Natural killer cell (primary cell): ENCODE measurements around the gene ITGA1. TPM values are rescaled to one million over a fixed set of nuclear protein-coding genes. Genes with fewer than 3 reads are reported as not detected.

Experiments used
- ATAC-seq, 3 donors: fragments of 150-1000 bp in 2 of 3; fragments of 200-7000 bp in 1 of 3; cut with Tn5 transposase; 1 replicate in 1 of 3; 2 replicates in 2 of 3; pipeline ENCODE4 v1.10.0; 2021; ENCODE audit warnings: mild to moderate bottlenecking in 2 of 3, moderate library complexity in 2 of 3
- DNase-seq, 2 donors: peaks; one replicate each; pipeline versions ENCODE4 v3.0.0 to v3.0.0-alpha.2; 2013 to 2021; ENCODE audit warnings: mixed read lengths in 1 of 2
- H3K27ac ChIP-seq: one replicate; pipeline ENCODE4 v1.5.1; 2013; ENCODE audit warnings: mild to moderate bottlenecking, low read length
- H3K27me3 ChIP-seq: one replicate; pipeline ENCODE4 v1.6.1; 2013; ENCODE audit warnings: low read length; ENCODE audit not compliant: control insufficient read depth, insufficient read depth
- H3K36me3 ChIP-seq: one replicate; pipeline ENCODE4 v1.6.1; 2013; ENCODE audit warnings: low read length; ENCODE audit not compliant: control insufficient read depth, insufficient read depth
- H3K4me1 ChIP-seq: one replicate; pipeline ENCODE4 v1.6.1; 2013; ENCODE audit warnings: low read length; ENCODE audit not compliant: control insufficient read depth, insufficient read depth
- H3K4me3 ChIP-seq: one replicate; pipeline ENCODE4 v1.5.1; 2013; ENCODE audit warnings: low read length
- H3K9me3 ChIP-seq: one replicate; pipeline ENCODE4 v1.6.1; 2013; ENCODE audit warnings: low read length; ENCODE audit not compliant: control insufficient read depth, insufficient read depth
- H3K27ac Mint-ChIP-seq, 2 donors: one replicate each; pipeline ENCODE4 v1.8.0; 2022; ENCODE audit warnings: mild to moderate bottlenecking in 2 of 2, mixed read lengths in 2 of 2, moderate library complexity in 1 of 2
- H3K27me3 Mint-ChIP-seq, 2 donors: one replicate each; pipeline ENCODE4 v1.8.0; 2022; ENCODE audit warnings: low read depth in 2 of 2, mixed read lengths in 2 of 2
- H3K36me3 Mint-ChIP-seq: one replicate; pipeline ENCODE4 v1.8.0; 2022; ENCODE audit warnings: mixed read lengths
- H3K4me1 Mint-ChIP-seq, 2 donors: one replicate each; pipeline ENCODE4 v1.8.0; 2022; ENCODE audit warnings: mixed read lengths in 2 of 2
- H3K4me3 Mint-ChIP-seq: one replicate; pipeline ENCODE4 v1.8.0; 2022; ENCODE audit warnings: mild to moderate bottlenecking, moderate library complexity, mixed read lengths
- H3K9me3 Mint-ChIP-seq, 2 donors: one replicate each; pipeline ENCODE4 v1.8.0; 2022; ENCODE audit warnings: mixed read lengths in 2 of 2
- WGBS: methylation state at CpG from one replicate; pipeline ENCODE4 v1.1.7; 2013; ENCODE audit warnings: missing lambda C conversion rate; ENCODE audit not compliant: insufficient coverage; 5-methylcytosine and 5-hydroxymethylcytosine counted together
- intact Hi-C: fragments of 100-400 bp; cut with micrococcal nuclease; formaldehyde crosslinking; loops from one replicate; pipeline ENCODE4 v1.14.2; 2022
- total RNA-seq, 4 donors: library from RNA; stranded (reverse); fragments of 120-200 nt in 1 of 4; gene quantifications; one replicate each; pipeline versions ENCODE4 v1.2.3 to v1.2.4, GENCODE V29; 2013 to 2022
- TF ChIP-seq, protein P1 (sequence below): fragments of 200-600 bp; IDR thresholded peaks from one replicate; pipeline ENCODE4 v1.8.0; 2022; ENCODE audit warnings: antibody characterized with exemption

ITGA1 gene
- total RNA-seq, 3 donors from 2014 or later (not counting 1 experiment from before 2014, with no cell fraction given): 0.45 to 0.82 (median 0.47) TPM

DNA sequence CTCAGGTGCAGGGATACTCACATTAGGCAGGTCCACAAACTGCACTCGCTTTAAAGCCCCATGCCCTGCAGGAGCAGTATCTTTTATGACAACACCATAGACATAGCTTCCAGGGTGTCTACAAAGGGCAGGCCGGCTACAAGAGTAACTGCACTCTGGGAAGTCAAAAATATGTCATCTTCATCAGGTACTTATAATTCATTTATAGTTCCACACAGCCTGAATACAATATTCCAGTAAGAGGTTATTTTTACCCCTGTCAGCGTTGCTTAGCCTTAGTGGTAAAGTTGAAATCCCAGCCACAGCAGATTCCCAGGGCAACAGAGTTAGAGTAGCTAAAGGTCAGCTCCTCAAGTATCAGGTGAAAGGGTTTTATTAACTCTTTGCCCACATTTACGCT, 119.1 kb downstream of the ITGA1 start:
- Histone ChIP-seq H3K36me3 (no peaks in the 10 kb centered on the region), H3K27ac (no peak overlapping the region), H3K27me3 (peaks cover 3% of the 10 kb centered on the region), H3K4me3 (no peak overlapping the region), H3K4me1 (no peaks in the 10 kb centered on the region), H3K9me3 (no peaks in the 10 kb centered on the region)
- ATAC-seq: no peak
- no peak for DNase-seq
- WGBS: 94% methylated on average over 4 of the region's 4 CpGs
- no peak overlapping the region for H3K4me3 Mint-ChIP-seq
- H3K9me3 Mint-ChIP-seq: no peaks in the 10 kb centered on the region
- TF ChIP-seq, protein P1, sequence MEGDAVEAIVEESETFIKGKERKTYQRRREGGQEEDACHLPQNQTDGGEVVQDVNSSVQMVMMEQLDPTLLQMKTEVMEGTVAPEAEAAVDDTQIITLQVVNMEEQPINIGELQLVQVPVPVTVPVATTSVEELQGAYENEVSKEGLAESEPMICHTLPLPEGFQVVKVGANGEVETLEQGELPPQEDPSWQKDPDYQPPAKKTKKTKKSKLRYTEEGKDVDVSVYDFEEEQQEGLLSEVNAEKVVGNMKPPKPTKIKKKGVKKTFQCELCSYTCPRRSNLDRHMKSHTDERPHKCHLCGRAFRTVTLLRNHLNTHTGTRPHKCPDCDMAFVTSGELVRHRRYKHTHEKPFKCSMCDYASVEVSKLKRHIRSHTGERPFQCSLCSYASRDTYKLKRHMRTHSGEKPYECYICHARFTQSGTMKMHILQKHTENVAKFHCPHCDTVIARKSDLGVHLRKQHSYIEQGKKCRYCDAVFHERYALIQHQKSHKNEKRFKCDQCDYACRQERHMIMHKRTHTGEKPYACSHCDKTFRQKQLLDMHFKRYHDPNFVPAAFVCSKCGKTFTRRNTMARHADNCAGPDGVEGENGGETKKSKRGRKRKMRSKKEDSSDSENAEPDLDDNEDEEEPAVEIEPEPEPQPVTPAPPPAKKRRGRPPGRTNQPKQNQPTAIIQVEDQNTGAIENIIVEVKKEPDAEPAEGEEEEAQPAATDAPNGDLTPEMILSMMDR: no peak
- no peak overlapping the region for H3K27ac Mint-ChIP-seq
- peaks cover 0 to 4% of the 10 kb centered on the region in 2 donors for H3K27me3 Mint-ChIP-seq
- no peaks in the 10 kb centered on the region for H3K36me3 Mint-ChIP-seq
- H3K4me1 Mint-ChIP-seq: peaks cover 0 to 5% of the 10 kb centered on the region in 2 donors
- intact Hi-C loops: no loop called here

DNA sequence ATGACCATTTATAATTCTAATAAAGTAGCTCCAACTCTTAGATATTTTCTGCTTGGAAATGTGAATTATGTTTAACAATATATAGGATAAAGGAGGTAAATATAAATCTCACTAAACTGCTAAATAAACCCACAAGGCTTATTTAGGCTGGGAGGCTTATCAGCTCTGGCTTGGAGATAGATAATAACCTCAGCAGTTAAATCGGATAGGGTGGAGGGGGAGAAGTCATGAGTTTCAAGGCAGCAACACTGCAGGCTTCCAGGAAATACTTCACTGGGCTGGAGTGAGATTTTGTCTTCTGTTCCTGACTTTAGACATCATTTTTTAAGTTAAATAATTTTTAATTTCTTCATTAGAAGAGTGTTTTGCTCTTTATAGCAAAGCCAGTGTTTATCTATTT, 121.5 kb downstream of the ITGA1 start:
- intact Hi-C loops: no loop called here
- Histone ChIP-seq H3K4me1 (no peaks in the 10 kb centered on the region), H3K36me3 (no peaks in the 10 kb centered on the region), H3K27ac (no peak overlapping the region), H3K9me3 (no peaks in the 10 kb centered on the region), H3K27me3 (no peaks in the 10 kb centered on the region), H3K4me3 (no peak overlapping the region)
- no peak for ATAC-seq
- H3K27ac Mint-ChIP-seq: no peak overlapping the region
- peaks cover 0 to 5% of the 10 kb centered on the region in 2 donors for H3K4me1 Mint-ChIP-seq
- H3K4me3 Mint-ChIP-seq: no peak overlapping the region
- TF ChIP-seq, protein P1: no peak
- no peaks in the 10 kb centered on the region for H3K36me3 Mint-ChIP-seq
- no peak for DNase-seq
- WGBS: 43% methylated on average over 1 of the region's 1 CpG
- H3K27me3 Mint-ChIP-seq: peaks cover 0 to 2% of the 10 kb centered on the region in 2 donors
- H3K9me3 Mint-ChIP-seq: no peaks in the 10 kb centered on the region

DNA sequence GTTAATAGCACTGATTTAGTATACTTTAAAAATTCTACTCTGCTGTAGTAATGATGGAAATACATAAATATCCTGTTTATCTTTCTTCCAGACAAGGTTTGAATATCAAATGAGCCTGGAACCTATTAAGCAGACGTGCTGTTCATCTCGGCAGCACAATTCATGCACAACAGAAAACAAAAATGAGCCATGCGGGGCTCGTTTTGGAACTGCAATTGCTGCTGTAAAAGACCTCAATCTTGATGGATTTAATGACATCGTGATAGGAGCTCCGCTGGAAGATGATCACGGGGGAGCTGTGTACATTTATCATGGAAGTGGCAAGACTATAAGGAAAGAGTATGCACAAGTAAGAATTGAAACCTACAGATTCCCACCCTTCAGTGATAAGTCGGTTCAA, 122.4 kb downstream of the ITGA1 start:
- Mint-ChIP-seq H3K9me3 (no peaks in the 10 kb centered on the region), H3K4me1 (peaks cover under 1 to 8% of the 10 kb centered on the region in 2 donors), H3K27ac (no peak overlapping the region), H3K36me3 (no peaks in the 10 kb centered on the region), H3K27me3 (peaks cover 2 to 4% of the 10 kb centered on the region in 2 donors), H3K4me3 (no peak overlapping the region)
- ATAC-seq (no peak), DNase-seq (no peak)
- WGBS: 97% methylated on average over 7 of the region's 8 CpGs
- TF ChIP-seq, protein P1: no peak
- Histone ChIP-seq H3K27me3 (no peaks in the 10 kb centered on the region), H3K9me3 (no peaks in the 10 kb centered on the region), H3K36me3 (no peaks in the 10 kb centered on the region), H3K27ac (no peak overlapping the region), H3K4me1 (no peaks in the 10 kb centered on the region), H3K4me3 (no peak overlapping the region)
- intact Hi-C loops: no loop called here
